Lung (tissue), 12 donors: ENCODE measurements around the gene ABCC11. TPM values are rescaled to one million over a fixed set of nuclear protein-coding genes. Genes with fewer than 3 reads are reported as not detected.

Experiments used
- ATAC-seq: fragments of 200-7000 bp; cut with Tn5 transposase; one replicate; pipeline ENCODE4 v1.9.1; 2020; ENCODE audit warnings: moderate number of reproducible peaks; ENCODE audit not compliant: insufficient read depth, low FRiP score
- DNase-seq, 3 donors: peaks; one replicate each; pipeline ENCODE4 v3.0.0-alpha.2; 2013 to 2017
- H3K27ac ChIP-seq, 2 donors: one replicate each; pipeline ENCODE4 v1.5.1; 2013; ENCODE audit warnings: mild to moderate bottlenecking in 2 of 2, moderate library complexity in 2 of 2, control low read depth in 1 of 2, inconsistent platforms in 1 of 2, low read depth in 1 of 2, low read length in 1 of 2
- H3K27me3 ChIP-seq, 3 donors: one replicate each; pipeline ENCODE4 v1.5.1; 2013; ENCODE audit warnings: low read length in 2 of 3; ENCODE audit not compliant: control insufficient read depth in 3 of 3, insufficient read depth in 3 of 3
- H3K36me3 ChIP-seq, 4 donors: one replicate each; pipeline ENCODE4 v1.5.1; 2013; ENCODE audit warnings: low read length in 4 of 4, mild to moderate bottlenecking in 1 of 4, moderate library complexity in 1 of 4; ENCODE audit not compliant: control insufficient read depth in 4 of 4, insufficient read depth in 4 of 4
- H3K4me1 ChIP-seq, 5 donors: one replicate each; pipeline ENCODE4 v1.5.1; 2013; ENCODE audit warnings: low read length in 5 of 5, mild to moderate bottlenecking in 2 of 5, moderate library complexity in 1 of 5; ENCODE audit not compliant: control insufficient read depth in 5 of 5, insufficient read depth in 5 of 5
- H3K4me3 ChIP-seq: one replicate; pipeline ENCODE4 v1.5.1; 2013; ENCODE audit warnings: mild to moderate bottlenecking, control low read depth, moderate library complexity
- H3K9ac ChIP-seq, 2 donors: one replicate each; pipeline ENCODE4 v1.5.1; 2013; ENCODE audit warnings: low read length in 2 of 2, control low read depth in 1 of 2; ENCODE audit not compliant: insufficient read depth in 1 of 2
- H3K9me3 ChIP-seq, 4 donors: one replicate each; pipeline ENCODE4 v1.5.1; 2013; ENCODE audit warnings: low read length in 3 of 4, mild to moderate bottlenecking in 1 of 4, moderate library complexity in 1 of 4; ENCODE audit not compliant: control insufficient read depth in 4 of 4, insufficient read depth in 3 of 4
- WGBS, 2 donors: extraction: QIAGEN DNeasy Blood & Tissue Kit; methylation state at CpG; one replicate each; pipeline ENCODE4 v1.1.7; 2013; 5-methylcytosine and 5-hydroxymethylcytosine counted together
- polyA plus RNA-seq, 2 donors: library from polyadenylated mRNA; stranded (reverse); fragments of 200-250 nt; gene quantifications; one replicate each; pipeline ENCODE4 v1.2.1, GENCODE V29; 2013
- total RNA-seq, 2 donors: library from RNA; depleted of rRNA in 1 of 2; stranded (reverse); fragments of >200 nt in 1 of 2; gene quantifications; one replicate each; pipeline ENCODE4 v1.2.1, GENCODE V29; 2014 to 2021
- TF ChIP-seq, protein P1 (sequence below): IDR thresholded peaks from 2 replicates; pipeline ENCODE4 v1.5.1; 2012; ENCODE audit warnings: mild to moderate bottlenecking; ENCODE audit errors: control extremely low read depth, extremely low read depth
- donor health status: control.
- donor health status: control.
- donor health status: Bipolar disorder and iron deficiency.
- donor health status: healthy.
- donor health status: DM: yes; HTN: yes; CAD: no.

ABCC11 gene
- total and polyA plus RNA-seq, 4 donors: 0.08 to 1.3 (median 0.25) TPM

DNA sequence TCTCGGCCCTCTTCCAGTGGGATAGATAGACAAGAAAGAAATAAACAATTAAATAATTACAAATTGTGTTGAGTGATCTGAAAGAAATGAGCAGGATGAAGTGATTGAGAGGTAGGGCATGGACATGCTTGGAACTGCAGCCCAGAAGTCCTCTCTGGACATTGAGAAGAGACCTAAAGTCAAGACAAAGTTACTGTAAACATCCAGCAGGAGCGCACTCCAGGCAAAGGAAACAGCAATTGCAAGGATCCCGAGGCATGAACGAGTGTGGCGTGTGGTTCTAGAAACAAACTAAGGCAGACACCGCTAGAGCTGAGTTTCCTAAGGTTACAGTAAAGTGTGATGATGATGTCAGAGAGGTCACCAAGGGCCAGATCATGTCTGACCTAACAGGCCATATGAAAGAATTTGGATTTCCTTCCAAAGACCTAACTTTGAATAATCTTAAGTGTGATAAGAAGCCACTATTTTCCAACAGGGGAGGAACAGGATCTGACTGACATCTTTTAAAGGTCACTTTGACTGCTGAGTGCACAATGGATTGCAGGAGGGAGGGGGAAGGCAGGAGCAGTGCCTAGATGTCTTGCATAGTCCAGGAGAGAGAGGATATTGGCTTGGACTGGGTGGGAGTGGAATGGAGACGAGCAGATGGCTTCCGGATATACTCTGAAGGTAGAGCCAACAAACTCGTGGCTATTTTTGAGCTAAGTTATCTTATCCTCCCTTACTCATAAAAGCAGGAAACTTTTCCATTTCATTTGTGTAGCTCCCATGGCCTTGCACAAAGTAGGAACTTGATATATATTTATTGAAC is 110.6 kb downstream of the ABCC11 start:
- Histone ChIP-seq H3K27ac (no peak overlapping the region), H3K4me1 (no peaks in the 10 kb centered on the region), H3K9ac (no peak overlapping the region), H3K27me3 (no peaks in the 10 kb centered on the region), H3K9me3 (no peaks in the 10 kb centered on the region), H3K4me3 (no peak overlapping the region), H3K36me3 (no peaks in the 10 kb centered on the region)
- ATAC-seq (no peak), DNase-seq (no peak)
- TF ChIP-seq, protein P1, sequence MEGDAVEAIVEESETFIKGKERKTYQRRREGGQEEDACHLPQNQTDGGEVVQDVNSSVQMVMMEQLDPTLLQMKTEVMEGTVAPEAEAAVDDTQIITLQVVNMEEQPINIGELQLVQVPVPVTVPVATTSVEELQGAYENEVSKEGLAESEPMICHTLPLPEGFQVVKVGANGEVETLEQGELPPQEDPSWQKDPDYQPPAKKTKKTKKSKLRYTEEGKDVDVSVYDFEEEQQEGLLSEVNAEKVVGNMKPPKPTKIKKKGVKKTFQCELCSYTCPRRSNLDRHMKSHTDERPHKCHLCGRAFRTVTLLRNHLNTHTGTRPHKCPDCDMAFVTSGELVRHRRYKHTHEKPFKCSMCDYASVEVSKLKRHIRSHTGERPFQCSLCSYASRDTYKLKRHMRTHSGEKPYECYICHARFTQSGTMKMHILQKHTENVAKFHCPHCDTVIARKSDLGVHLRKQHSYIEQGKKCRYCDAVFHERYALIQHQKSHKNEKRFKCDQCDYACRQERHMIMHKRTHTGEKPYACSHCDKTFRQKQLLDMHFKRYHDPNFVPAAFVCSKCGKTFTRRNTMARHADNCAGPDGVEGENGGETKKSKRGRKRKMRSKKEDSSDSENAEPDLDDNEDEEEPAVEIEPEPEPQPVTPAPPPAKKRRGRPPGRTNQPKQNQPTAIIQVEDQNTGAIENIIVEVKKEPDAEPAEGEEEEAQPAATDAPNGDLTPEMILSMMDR: no peak
- 60 to 62% methylated on average over 9 of the region's 9 CpGs for WGBS, 2 donors

GRCh38 chr16:48133455-48134211 is 113.7 kb downstream of the ABCC11 start:
- TF ChIP-seq, protein P1: no peak
- H3K27ac ChIP-seq: peak overlapping the region in 1 of 2 donors; percentile 48
- WGBS, 2 donors: 76 to 84% methylated on average over 18 of the region's 18 CpGs
- DNase-seq (no peak), ATAC-seq (peak; percentile 39)
- H3K36me3 ChIP-seq: no peaks in the 10 kb centered on the region
- H3K9me3 ChIP-seq: no peaks in the 10 kb centered on the region
- no peak overlapping the region for H3K4me3 ChIP-seq
- H3K27me3 ChIP-seq: no peaks in the 10 kb centered on the region
- H3K4me1 ChIP-seq: no peaks in the 10 kb centered on the region
- H3K9ac ChIP-seq: no peak overlapping the region

DNA sequence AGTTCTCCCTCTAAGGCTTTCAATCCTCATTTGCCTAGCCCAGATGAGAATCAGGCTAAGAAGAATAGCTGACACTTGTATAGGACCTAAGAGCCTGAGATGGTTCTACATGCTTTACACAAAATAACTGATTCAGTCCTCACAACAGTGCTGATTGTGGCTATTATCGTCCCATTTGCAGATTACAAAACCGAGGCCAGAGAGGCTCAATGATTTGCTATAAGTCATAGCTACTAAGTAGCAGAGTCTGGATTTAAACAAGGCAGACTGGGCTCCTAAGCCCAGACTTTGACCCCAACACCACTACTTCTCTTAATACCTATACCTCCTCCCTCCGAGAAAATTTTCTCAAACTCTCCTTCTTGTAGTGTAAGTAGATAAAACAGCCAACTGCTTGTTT is 114.6 kb downstream of the ABCC11 start:
- TF ChIP-seq, protein P1: no peak
- DNase-seq: no peak
- 72 to 83% methylated on average over 3 of the region's 3 CpGs for WGBS, 2 donors
- Histone ChIP-seq H3K27me3 (no peaks in the 10 kb centered on the region), H3K36me3 (no peaks in the 10 kb centered on the region), H3K27ac (no peak overlapping the region), H3K9ac (no peak overlapping the region), H3K4me1 (peaks cover 0 to 2% (median 0%) of the 10 kb centered on the region in 5 donors), H3K4me3 (no peak overlapping the region), H3K9me3 (no peaks in the 10 kb centered on the region)
- no peak for ATAC-seq
